Right cardiac atrium (tissue), 5 donors: ENCODE data around the gene MDGA2. TPM values are rescaled to one million over a fixed set of nuclear protein-coding genes. Genes with fewer than 3 reads are reported as not detected.

Experiments
- ATAC-seq, 2 donors: fragments of 200-7000 bp; cut with Tn5 transposase; one replicate each; pipeline versions ENCODE4 v1.8.0 to v1.9.1; 2020; ENCODE audit warnings: moderate library complexity in 2 of 2, mild to moderate bottlenecking in 1 of 2
- DNase-seq, 3 donors: peaks; one replicate each; pipeline ENCODE4 v3.0.0-alpha.2; 2020
- H3K27ac ChIP-seq: one replicate; pipeline ENCODE4 v1.5.1; 2013; ENCODE audit warnings: mild to moderate bottlenecking, low read length, control low read depth, moderate library complexity
- H3K27me3 ChIP-seq: one replicate; pipeline ENCODE4 v1.6.1; 2013; ENCODE audit not compliant: control insufficient read depth, insufficient read depth
- H3K4me1 ChIP-seq: one replicate; pipeline ENCODE4 v1.6.1; 2013; ENCODE audit warnings: low read length; ENCODE audit not compliant: control insufficient read depth, insufficient read depth
- H3K4me3 ChIP-seq: one replicate; pipeline ENCODE4 v1.5.1; 2013; ENCODE audit warnings: low read length, control low read depth
- H3K9me3 ChIP-seq: one replicate; pipeline ENCODE4 v1.6.1; 2013; ENCODE audit warnings: low read length; ENCODE audit not compliant: control insufficient read depth
- intact Hi-C, 4 donors: fragments of 100-400 bp; cut with DNase I; formaldehyde crosslinking; loops; one replicate each; pipeline versions ENCODE4 v1.11.0 to v1.14.0; 2022 to 2023
- polyA plus RNA-seq: library from polyadenylated mRNA; stranded (reverse); fragments of 200-250 nt; gene quantifications from one replicate; pipeline ENCODE4 v1.2.3, GENCODE V29; 2013
- total RNA-seq, 4 donors: library from RNA; stranded (reverse); fragmentation: NEBNext Ultra II Directional; extraction: Animal tissue kit (Norgen Biotek cat#: 25700); gene quantifications; one replicate each; pipeline ENCODE4 v1.2.1, GENCODE V29; 2021
- donor health status: healthy with polysubstance abuse.
- donor health status: DM: no; HTN: yes; CAD: no.
- donor health status: DM: no; HTN: no; CAD: no.
- donor health status: DM: no; HTN: yes; CAD: no; lungs with severe emphysema.
- donor health status: DM: yes; HTN: yes; CAD: no.

MDGA2 gene
- total and polyA plus RNA-seq, 5 donors, result 0.14 TPM; not detected in 4

- intact Hi-C loops, result no loop called here
- Histone ChIP-seq H3K4me1 (no peaks in the 10 kb centered on the region), H3K4me3 (no peak overlapping the region), H3K27ac (no peak overlapping the region), H3K9me3 (no peaks in the 10 kb centered on the region), H3K27me3 (no peaks in the 10 kb centered on the region)
- DNase-seq, result no peak
- no peak for ATAC-seq
Measured at GRCh38 chr14:46793144-46793543, 882.3 kb downstream of the MDGA2 start.
